ENCODE data around the gene BMPR1A.
A peak's percentile ranks its signal among the peaks of the same experiment; 100 is the strongest.
"Not testable (repeated sequence)": the region's sequence is repeated elsewhere in the genome, so short reads cannot be mapped to it uniquely, and the experiment has no call there.

Gene BMPR1A

GRCh38 chr10:86732771-86733170, 23.6 kb upstream of the BMPR1A start:
- no peak for DNase-seq

- no peak for DNase-seq
These were observed 23.2 kb upstream of the BMPR1A start for GRCh38 chr10:86733260-86733671.

- no peak for DNase-seq
These were observed 22.0 kb upstream of the BMPR1A start for GRCh38 chr10:86734207-86734988.

- not testable (repeated sequence) for DNase-seq
These were observed 21.1 kb upstream of the BMPR1A start for GRCh38 chr10:86735278-86735677.

GRCh38 chr10:86742230-86742629, 14.2 kb upstream of the BMPR1A start:
- no peak for DNase-seq

- no peak for DNase-seq
These were observed 12.2 kb upstream of the BMPR1A start for GRCh38 chr10:86744067-86744725.

- DNase-seq = no peak
These were observed 8.4 kb upstream of the BMPR1A start for GRCh38 chr10:86747796-86748581.

- DNase-seq = no peak
These were observed 6.6 kb upstream of the BMPR1A start for GRCh38 chr10:86749854-86750253.

GRCh38 chr10:86751477-86751876, 4.9 kb upstream of the BMPR1A start:
- DNase-seq = no peak

GRCh38 chr10:86752311-86752710, 4.1 kb upstream of the BMPR1A start:
- no peak for DNase-seq

- no peak for DNase-seq
These were observed 3.4 kb upstream of the BMPR1A start for GRCh38 chr10:86753051-86753450.

- no peak for DNase-seq
These were observed 2.6 kb upstream of the BMPR1A start for GRCh38 chr10:86753638-86754434.

- DNase-seq = no peak
These were observed 1.0 kb upstream of the BMPR1A start for GRCh38 chr10:86755454-86755739.

GRCh38 chr10:86755740-86756510, 494 bp upstream of the BMPR1A start:
- peak; percentile 90 for DNase-seq

GRCh38 chr10:86757113-86757972, 924 bp downstream of the BMPR1A start:
- peak; percentile 13 for DNase-seq

GRCh38 chr10:86758189-86759072, 2.0 kb downstream of the BMPR1A start:
- DNase-seq = no peak

- DNase-seq = no peak
These were observed 2.8 kb downstream of the BMPR1A start for GRCh38 chr10:86759073-86759672.

- DNase-seq = no peak
These were observed 7.0 kb downstream of the BMPR1A start for GRCh38 chr10:86763404-86763803.

- no peak for DNase-seq
These were observed 9.1 kb downstream of the BMPR1A start for GRCh38 chr10:86765548-86765947.

Data from CD4-positive, alpha-beta T cell treated with Interleukin-17A for 1 hour (primary cell).